HCT116 (cell line): ENCODE data around the gene PARVB.

ENCODE experiments used
- EZH2 ChIP-seq: fragments of 200-600 bp; sonication (generic); IDR thresholded peaks from 2 replicates; pipeline ENCODE4 v1.6.1; 2017; ENCODE audit warnings: antibody characterized with exemption, mixed run types
- EZH2phosphoT487 ChIP-seq: fragments of 200-600 bp; IDR thresholded peaks from 2 replicates; pipeline ENCODE4 v1.6.1; 2018; ENCODE audit warnings: antibody characterized with exemption, borderline replicate concordance
- POLR2A ChIP-seq: IDR thresholded peaks from 2 replicates; pipeline ENCODE4 v1.7.0; 2011; ENCODE audit warnings: borderline replicate concordance; ENCODE audit not compliant: insufficient read depth, insufficient read length; ENCODE audit errors: extremely low read depth
- POLR2AphosphoS5 ChIP-seq: IDR thresholded peaks from 2 replicates; pipeline ENCODE4 v1.6.1; 2011; ENCODE audit warnings: mild to moderate bottlenecking, low read depth, low read length, moderate library complexity
- SP1 ChIP-seq: IDR thresholded peaks from 2 replicates; pipeline ENCODE4 v1.6.1; 2012; ENCODE audit warnings: low read depth
- YY1 ChIP-seq: IDR thresholded peaks from 2 replicates; pipeline ENCODE4 v1.6.1; 2011; ENCODE audit warnings: low read length, low read depth, moderate library complexity, mild to moderate bottlenecking; ENCODE audit not compliant: insufficient replicate concordance; ENCODE audit errors: extremely low read depth
- ZNF274 ChIP-seq: fragments of 200-500 bp; sonication (Bioruptor generic); IDR thresholded peaks from 2 replicates; pipeline ENCODE4 v1.6.1; 2014; ENCODE audit warnings: mild to moderate bottlenecking, low read depth, low read length, inconsistent platforms
- TF ChIP-seq, protein P1 (sequence below), 3 experiments: fragments of 200-600 bp in 1 of 3; sonication (generic) in 1 of 3; IDR thresholded peaks in 2 of 3; conservative IDR thresholded peaks in 1 of 3; 2 replicates each; pipeline ENCODE4 v1.5.1; 2012 to 2017; ENCODE audit warnings: low read depth in 2 of 3, low read length in 2 of 3, antibody characterized with exemption in 1 of 3, borderline replicate concordance in 1 of 3, control low read depth in 1 of 3, mild to moderate bottlenecking in 1 of 3, mixed read lengths in 1 of 3, mixed run types in 1 of 3, moderate library complexity in 1 of 3; ENCODE audit not compliant: insufficient read depth in 1 of 3
- TF ChIP-seq, protein P2 (sequence below): IDR thresholded peaks from 2 replicates; pipeline ENCODE4 v1.6.1; 2012; ENCODE audit warnings: low read depth

DNA sequence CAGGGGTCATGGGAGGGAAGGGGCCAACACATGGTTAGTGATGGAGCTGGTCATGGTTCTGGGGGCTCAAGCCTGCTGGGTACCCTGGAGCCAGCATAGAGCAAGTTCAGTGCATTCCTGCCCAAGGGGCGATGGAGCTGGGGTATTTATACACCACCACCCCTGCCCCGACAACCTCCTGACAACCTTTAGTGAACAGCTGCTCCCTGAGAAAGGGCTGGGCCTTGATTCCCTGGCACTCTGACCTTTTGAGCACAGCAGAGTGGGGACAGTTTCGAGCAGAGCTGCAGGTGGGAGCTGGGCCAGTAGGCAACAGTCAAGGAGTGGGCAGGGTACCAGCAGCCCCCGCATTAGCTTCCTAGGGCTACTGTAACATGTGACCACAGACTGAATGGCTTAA, 162.6 kb downstream of the PARVB start:
- TF ChIP-seq POLR2AphosphoS5 (no peak), YY1 (no peak), ZNF274 (no peak), POLR2A (no peak), EZH2 (no peak), EZH2phosphoT487 (no peak), SP1 (no peak)
- TF ChIP-seq, protein P1, sequence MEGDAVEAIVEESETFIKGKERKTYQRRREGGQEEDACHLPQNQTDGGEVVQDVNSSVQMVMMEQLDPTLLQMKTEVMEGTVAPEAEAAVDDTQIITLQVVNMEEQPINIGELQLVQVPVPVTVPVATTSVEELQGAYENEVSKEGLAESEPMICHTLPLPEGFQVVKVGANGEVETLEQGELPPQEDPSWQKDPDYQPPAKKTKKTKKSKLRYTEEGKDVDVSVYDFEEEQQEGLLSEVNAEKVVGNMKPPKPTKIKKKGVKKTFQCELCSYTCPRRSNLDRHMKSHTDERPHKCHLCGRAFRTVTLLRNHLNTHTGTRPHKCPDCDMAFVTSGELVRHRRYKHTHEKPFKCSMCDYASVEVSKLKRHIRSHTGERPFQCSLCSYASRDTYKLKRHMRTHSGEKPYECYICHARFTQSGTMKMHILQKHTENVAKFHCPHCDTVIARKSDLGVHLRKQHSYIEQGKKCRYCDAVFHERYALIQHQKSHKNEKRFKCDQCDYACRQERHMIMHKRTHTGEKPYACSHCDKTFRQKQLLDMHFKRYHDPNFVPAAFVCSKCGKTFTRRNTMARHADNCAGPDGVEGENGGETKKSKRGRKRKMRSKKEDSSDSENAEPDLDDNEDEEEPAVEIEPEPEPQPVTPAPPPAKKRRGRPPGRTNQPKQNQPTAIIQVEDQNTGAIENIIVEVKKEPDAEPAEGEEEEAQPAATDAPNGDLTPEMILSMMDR (IDR thresholded peaks at IDR 0.05 in 2 of 3, conservative IDR thresholded peaks at IDR 0.05 in 1 of 3; ENCODE audit: borderline replicate concordance in 1 of 3, insufficient read depth in 1 of 3, low read depth in 2 of 3, low read length in 2 of 3), result no peak
- TF ChIP-seq, protein P2, sequence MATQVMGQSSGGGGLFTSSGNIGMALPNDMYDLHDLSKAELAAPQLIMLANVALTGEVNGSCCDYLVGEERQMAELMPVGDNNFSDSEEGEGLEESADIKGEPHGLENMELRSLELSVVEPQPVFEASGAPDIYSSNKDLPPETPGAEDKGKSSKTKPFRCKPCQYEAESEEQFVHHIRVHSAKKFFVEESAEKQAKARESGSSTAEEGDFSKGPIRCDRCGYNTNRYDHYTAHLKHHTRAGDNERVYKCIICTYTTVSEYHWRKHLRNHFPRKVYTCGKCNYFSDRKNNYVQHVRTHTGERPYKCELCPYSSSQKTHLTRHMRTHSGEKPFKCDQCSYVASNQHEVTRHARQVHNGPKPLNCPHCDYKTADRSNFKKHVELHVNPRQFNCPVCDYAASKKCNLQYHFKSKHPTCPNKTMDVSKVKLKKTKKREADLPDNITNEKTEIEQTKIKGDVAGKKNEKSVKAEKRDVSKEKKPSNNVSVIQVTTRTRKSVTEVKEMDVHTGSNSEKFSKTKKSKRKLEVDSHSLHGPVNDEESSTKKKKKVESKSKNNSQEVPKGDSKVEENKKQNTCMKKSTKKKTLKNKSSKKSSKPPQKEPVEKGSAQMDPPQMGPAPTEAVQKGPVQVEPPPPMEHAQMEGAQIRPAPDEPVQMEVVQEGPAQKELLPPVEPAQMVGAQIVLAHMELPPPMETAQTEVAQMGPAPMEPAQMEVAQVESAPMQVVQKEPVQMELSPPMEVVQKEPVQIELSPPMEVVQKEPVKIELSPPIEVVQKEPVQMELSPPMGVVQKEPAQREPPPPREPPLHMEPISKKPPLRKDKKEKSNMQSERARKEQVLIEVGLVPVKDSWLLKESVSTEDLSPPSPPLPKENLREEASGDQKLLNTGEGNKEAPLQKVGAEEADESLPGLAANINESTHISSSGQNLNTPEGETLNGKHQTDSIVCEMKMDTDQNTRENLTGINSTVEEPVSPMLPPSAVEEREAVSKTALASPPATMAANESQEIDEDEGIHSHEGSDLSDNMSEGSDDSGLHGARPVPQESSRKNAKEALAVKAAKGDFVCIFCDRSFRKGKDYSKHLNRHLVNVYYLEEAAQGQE, result no peak
